Inferior parietal cortex (tissue), 1 donor: ENCODE data around the gene LDLRAD4.

Experiments used
- DNase-seq: peaks from one replicate; pipeline ENCODE4 v3.0.0-alpha.2; 2016; ENCODE audit errors: extremely low spot score

The LDLRAD4 gene

GRCh38 chr18:13265008-13265910 lies 46.7 kb downstream of the LDLRAD4 start:
- DNase-seq, result no peak

DNA sequence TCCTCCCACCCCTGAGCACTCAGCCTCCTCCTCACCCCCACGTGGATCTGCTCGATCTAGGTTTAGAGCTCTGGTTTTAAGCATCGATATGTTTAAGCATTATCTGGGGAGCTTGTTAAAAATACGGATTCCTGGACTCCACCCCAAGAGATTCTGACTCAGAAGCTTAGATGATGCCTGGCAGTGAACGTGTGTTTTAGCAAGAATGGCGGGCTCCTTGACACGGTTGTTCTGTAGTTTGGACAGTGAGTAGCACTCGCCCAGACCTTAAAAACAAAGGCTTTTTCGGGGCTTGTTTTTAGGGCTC lies 47.3 kb downstream of the LDLRAD4 start:
- DNase-seq, result no peak

- no peak for DNase-seq
Observed at GRCh38 chr18:13266218-13267100, 47.9 kb downstream of the LDLRAD4 start.

GRCh38 chr18:13267431-13267873 lies 48.9 kb downstream of the LDLRAD4 start:
- DNase-seq, result no peak

GRCh38 chr18:13268158-13269012 lies 49.8 kb downstream of the LDLRAD4 start:
- DNase-seq, result no peak

DNA sequence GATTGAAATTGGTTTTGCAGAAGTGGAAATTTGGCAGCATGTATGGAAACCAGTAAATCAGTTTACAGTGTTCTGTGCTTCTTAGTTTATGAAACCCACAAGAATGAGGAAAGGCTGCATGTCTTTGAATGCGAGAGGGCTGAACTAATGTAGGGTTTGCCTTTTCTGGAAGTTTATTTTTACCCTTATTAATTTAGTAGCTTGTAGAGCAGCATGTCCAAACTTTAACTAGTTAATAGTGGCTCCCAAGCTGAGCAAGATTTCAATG lies 50.4 kb downstream of the LDLRAD4 start:
- DNase-seq, result no peak

- DNase-seq, result no peak
Observed at GRCh38 chr18:13269521-13270011, 51.0 kb downstream of the LDLRAD4 start.

DNA sequence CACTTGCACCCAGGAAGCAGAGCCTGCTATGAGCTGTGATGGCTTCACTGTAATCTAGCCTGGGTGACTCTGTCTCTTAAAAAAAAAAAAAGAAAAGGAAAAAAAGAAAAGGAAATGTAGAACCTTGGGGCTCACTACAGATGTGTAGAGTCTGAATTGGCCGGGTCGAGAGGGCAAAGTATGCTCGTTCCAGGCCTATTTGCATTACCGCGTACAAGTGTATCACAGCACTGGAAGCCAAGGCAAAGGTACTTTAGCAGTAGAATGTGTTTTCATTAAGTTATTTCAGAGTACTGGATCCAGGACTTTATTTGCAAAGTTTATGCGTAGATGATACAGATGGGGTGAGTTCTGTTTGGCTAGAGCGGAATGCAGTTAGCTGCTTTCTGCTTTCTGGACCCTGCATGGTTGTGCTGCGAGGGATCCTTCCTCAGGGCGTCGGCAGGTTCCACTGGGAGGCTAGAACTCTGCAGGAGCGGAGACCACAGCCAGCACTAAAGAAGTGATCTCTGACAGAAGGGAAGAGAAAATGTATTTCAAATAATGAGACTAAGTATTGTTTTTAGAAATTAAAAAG lies 51.8 kb downstream of the LDLRAD4 start:
- no peak for DNase-seq

- no peak for DNase-seq
Observed at GRCh38 chr18:13271302-13271911, 52.8 kb downstream of the LDLRAD4 start.

DNA sequence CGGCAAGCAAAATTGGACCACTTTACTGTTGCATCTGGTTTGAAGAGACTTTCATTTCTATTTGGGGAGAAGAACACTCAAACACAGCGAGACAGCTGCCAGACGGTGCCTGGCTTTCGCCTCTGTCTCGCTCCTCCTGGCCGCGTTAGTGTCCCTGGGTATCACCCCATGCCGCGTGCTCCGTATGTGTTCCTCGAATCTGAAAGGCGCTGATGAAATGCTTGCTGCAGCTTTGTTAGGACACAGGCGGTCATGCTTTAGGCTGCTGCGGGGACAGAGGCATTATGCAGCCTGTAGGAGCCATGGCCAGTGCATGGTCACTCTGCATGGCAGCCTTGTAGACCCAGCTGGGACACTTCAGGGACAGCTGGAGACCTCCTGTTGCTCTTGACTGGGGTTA lies 53.9 kb downstream of the LDLRAD4 start:
- no peak for DNase-seq

DNA sequence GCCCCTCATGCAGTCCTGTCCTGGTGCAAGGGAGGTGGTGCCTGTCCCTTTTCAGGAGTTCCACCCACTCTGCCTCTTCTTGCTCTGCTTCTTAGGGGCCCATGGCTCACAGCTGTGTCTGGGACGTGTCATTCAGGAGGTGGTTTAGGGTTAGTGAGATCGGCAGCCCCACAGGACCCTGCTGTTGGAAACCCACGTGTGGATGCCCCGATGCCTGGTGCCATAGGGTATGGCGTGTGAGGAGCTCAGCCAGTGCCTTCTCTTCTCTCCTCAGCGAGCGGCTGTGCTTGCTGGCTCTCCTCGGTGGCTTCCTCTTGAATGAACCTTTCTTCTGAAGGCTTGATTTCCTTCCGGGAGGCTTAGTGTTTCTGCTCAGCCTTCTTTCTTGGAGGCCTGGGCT lies 55.2 kb downstream of the LDLRAD4 start:
- DNase-seq, result no peak

- no peak for DNase-seq
Observed at GRCh38 chr18:13275075-13275474, 56.5 kb downstream of the LDLRAD4 start.

DNA sequence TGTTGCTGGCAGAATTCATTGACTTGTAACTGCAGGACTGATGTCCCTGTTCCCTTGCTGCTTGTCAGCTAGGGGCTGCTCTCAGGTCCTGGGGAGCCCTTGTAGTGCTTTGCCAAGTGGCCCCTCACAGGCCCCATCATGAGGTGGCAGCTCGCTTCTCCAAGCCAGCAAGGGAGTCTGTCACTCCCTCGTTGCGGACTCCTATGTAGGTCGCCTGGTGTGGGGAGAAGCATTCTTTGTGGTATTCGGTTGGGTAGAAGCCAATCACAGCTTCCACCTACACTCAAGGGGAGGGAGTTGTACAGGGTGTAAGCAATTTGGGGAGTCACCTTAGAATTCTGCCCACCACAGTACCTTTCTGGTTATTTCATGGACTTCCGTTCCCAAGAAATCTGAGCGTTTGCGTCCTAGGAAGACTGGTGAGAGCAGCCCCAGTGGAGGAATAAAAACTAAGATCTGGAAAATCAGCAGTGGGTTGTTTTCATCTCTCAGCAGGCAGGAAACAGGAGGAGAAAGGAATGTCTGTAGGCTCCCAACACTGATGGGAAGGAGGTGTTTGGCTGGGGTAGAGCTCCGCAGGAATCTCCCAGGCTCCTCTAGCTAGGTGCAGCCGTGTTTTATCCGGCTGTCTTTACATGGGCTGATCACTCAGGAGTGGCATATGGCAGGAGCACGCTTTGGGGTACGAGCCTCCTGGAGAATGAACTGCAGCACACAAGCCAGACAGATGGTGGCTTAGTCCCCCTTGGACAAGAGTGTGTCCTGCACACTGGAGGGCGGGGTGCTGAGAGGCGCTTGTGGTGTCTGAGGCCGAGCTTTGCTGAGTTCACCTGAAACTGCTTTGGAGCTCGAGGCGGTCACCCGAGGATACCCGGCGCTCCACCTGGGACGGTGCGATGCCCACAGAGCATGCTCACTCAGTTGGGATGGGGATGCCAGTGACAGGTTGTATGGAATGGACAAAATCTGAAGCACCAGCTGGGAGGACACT lies 58.3 kb downstream of the LDLRAD4 start:
- DNase-seq, result no peak

DNA sequence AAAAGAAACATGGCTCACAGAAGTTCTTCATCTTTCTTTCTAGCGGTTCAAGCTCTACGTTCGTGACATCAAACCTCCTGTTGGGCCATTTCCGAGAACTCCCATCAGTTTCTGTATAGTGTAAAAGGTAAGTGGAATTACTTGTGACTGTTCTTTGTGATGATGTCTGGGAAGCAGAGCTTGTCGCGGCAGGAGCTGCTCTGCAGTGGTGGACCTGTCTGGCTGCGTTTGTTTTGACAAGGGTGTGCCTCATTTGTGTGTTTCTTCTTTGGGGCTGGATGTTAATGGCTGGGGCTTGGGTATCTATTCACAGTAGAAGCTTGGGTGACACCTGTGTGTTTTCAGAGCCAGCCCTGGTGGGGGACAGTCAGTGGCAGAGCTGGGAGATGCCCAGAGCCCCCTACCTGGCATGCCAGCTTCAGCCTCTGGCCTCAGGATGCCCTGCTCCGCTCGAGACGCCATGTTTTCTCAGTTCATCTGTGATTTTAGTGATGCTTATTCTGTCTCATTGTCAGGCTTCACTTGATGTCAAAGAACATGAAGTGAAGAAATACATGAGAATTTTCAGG lies 59.6 kb downstream of the LDLRAD4 start:
- DNase-seq, result no peak

GRCh38 chr18:13279181-13280069 lies 60.9 kb downstream of the LDLRAD4 start:
- DNase-seq, result no peak

DNA sequence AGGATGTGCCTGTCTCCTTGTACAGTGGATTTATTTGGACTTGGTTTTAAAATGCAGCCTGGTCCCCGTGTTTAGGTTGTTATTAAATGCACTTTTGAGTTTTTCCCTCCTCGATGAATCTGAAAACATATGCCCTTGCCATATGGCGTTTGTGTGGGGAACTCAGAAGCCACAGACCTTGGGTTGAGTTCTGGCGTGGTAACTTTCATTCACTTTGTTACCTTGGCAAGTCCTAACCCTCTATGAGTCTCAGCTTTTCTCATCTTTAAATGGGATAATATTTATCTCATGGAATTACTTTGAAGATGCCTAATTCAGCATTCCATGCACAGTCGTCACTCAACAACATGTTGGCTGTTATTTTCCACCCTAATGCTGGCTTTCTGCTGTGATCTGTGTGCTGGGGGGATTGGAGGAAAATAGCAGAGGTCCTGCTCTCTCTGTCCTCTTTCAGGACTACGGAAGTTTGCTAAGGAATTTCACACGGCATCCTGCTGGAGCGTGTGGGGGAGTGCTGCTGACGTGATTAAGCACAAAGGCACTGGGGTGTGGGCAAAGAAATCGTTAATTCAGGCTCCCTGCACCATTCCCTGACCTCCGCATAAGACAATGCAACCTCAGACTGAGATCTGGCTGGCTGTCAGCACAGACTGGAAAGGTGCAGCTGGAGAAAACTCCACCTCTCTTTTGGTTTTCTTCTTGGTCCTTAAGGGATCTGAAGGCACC lies 61.7 kb downstream of the LDLRAD4 start:
- no peak for DNase-seq

DNA sequence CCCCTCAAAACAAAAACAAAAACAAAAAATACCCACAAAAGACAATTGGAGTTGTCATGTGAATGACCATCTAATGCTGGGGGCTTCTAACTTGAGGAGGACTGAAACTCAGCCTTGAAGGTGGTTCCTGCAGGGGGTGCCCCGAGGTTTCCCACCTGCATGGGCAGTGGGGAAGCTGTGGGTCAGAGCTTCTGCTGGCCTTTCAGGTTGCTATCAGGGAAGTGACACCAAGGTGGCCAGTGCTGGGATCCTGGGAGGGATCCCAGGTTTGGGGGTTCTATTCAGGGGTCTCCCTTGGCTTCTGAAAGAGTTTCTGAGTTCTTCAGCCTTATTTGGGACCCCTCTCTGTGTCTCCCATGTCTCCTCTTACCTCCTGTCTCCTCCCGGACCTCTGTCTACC lies 62.8 kb downstream of the LDLRAD4 start:
- no peak for DNase-seq

DNA sequence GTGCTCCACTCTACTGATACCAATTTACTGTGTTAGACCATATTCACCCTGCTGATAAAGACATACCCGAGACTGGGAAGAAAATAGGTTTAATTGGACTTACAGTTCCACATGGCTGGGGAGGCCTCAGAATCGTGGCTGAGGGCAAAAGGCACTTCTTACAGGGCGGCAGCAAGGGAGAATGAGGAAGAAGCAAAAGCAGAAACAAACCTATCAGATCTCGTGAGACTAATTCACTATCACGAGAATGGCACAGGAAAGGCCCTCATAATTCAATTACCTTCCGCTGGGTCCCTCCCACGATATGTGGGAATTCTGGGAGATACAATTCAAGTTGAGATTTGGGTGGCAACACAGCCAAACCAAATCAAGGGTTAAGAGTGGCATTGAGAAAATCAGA lies 65.2 kb downstream of the LDLRAD4 start:
- DNase-seq, result no peak
